Stimulated activated CD8-positive, alpha-beta memory T cell treated with anti-CD3 and anti-CD28 coated beads, Interleukin-7, amount 100 ng/mL, for 4 hours (primary cell): Measurements from ENCODE around the gene IL1RL2.
A peak's percentile ranks its signal among the peaks of the same experiment; 100 is the strongest.

ENCODE experiments used
- DNase-seq, 2 donors: peaks; one replicate each; pipeline ENCODE4 v3.0.0-alpha.2; 2020; ENCODE audit warnings: low read depth in 2 of 2

IL1RL2 gene

GRCh38 chr2:102194609-102195268 lies 7.9 kb downstream of the IL1RL2 start:
- DNase-seq, result no peak

- no peak for DNase-seq
Observed at GRCh38 chr2:102197389-102198137, 10.7 kb downstream of the IL1RL2 start.

- no peak for DNase-seq
Observed at GRCh38 chr2:102200539-102200938, 13.7 kb downstream of the IL1RL2 start.

GRCh38 chr2:102204638-102205037 lies 17.8 kb downstream of the IL1RL2 start:
- no peak for DNase-seq

- DNase-seq, result no peak
Observed at GRCh38 chr2:102206666-102207341, 20.0 kb downstream of the IL1RL2 start.

- DNase-seq, result no peak
Observed at GRCh38 chr2:102208774-102209173, 22.0 kb downstream of the IL1RL2 start.

- no peak for DNase-seq
Observed at GRCh38 chr2:102209474-102209873, 22.7 kb downstream of the IL1RL2 start.

- DNase-seq, result no peak
Observed at GRCh38 chr2:102217032-102217431, 30.2 kb downstream of the IL1RL2 start.

GRCh38 chr2:102224824-102225739 lies 38.3 kb downstream of the IL1RL2 start:
- no peak for DNase-seq

- no peak for DNase-seq
Observed at GRCh38 chr2:102226171-102226570, 39.3 kb downstream of the IL1RL2 start.

GRCh38 chr2:102226612-102227391 lies 40.0 kb downstream of the IL1RL2 start:
- DNase-seq, result no peak

- no peak for DNase-seq
Observed at GRCh38 chr2:102229141-102229769, 42.4 kb downstream of the IL1RL2 start.

- no peak for DNase-seq
Observed at GRCh38 chr2:102230410-102230909, 43.6 kb downstream of the IL1RL2 start.

- DNase-seq, result no peak
Observed at GRCh38 chr2:102233132-102233884, 46.5 kb downstream of the IL1RL2 start.

- DNase-seq, result no peak
Observed at GRCh38 chr2:102235042-102235473, 48.2 kb downstream of the IL1RL2 start.

GRCh38 chr2:102235491-102235890 lies 48.7 kb downstream of the IL1RL2 start:
- no peak for DNase-seq

- no peak for DNase-seq
Observed at GRCh38 chr2:102236132-102236531, 49.3 kb downstream of the IL1RL2 start.

GRCh38 chr2:102237176-102237575 lies 50.4 kb downstream of the IL1RL2 start:
- DNase-seq, result no peak

- DNase-seq, result peak in 1 of 2 donors; percentile 24
Observed at GRCh38 chr2:102238039-102238756, 51.4 kb downstream of the IL1RL2 start.
